GM18868 (cell line): ENCODE data around the gene PROC.

Experiments used
- ATAC-seq: cut with Tn5 transposase; IDR thresholded peaks from one replicate; pipeline ENCODE4 v1.9.1; 2021; ENCODE audit warnings: mild to moderate bottlenecking, moderate library complexity; ENCODE audit not compliant: unreplicated experiment

PROC gene

GRCh38 chr2:127418300-127419111 lies at the start of gene PROC:
TSS of gene PROC (plus strand) at chr2:127418427. CDS start at chr2:127419943, 1,516 bp downstream.
- no peak for ATAC-seq

DNA sequence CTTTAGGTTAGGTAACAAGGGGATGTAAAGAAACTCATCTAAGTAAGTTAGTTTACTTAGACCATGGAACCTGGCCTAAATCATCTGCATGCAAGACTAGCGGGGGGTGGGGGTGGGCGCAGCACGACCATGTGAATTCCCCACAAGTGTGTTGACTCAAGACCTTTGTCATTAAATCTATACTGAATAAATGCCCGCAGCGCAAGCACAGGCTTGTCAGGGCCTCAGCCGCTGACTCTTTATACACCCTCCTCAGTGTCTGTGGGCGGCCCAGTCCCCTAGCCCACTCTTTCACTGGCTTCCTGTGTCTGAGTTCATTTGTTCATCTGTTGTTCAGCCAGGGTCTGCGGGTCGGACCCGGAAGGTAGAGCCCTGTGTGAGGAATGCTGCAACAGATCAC lies 48.2 kb upstream of the PROC start:
- no peak for ATAC-seq

GRCh38 chr2:127371037-127371436 lies 47.2 kb upstream of the PROC start:
- no peak for ATAC-seq

DNA sequence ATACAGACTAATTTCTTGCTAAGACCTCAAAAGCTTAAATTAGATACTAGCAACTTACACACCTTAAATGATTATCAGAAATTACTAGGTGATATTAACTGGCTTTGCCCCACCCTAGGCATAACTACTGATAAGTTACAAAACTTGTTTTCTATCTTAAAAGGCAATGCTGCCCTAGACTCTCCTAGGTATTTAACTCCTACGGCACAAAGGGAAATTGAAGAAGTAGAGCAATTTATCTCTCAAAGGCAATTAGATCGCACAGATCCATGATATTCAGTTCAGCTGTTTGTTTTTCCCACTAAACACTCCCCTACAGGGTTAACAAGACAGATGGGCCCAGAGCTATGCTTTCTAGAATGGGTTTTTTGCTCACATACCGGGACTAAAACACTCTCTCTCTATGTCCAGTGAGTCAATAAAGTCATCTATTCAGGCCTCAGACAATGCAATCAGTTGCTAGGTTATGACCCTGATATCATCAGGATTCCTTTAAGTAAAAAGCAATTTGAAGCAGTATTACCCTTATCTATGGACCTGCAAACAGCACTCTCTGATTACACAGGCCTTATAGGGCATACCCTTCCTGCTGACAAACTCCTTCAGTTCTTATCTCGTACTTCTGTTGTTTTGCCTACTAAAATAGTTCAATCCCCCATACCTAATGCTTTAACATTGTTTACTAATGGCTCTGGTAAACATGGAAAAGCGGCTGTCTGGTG lies 44.7 kb upstream of the PROC start:
- no peak for ATAC-seq

GRCh38 chr2:127376257-127376656 lies 42.0 kb upstream of the PROC start:
- ATAC-seq: no peak

- ATAC-seq: no peak
Measured at GRCh38 chr2:127377262-127377661, 41.0 kb upstream of the PROC start.

GRCh38 chr2:127378720-127379119 lies 39.5 kb upstream of the PROC start:
- no peak for ATAC-seq

DNA sequence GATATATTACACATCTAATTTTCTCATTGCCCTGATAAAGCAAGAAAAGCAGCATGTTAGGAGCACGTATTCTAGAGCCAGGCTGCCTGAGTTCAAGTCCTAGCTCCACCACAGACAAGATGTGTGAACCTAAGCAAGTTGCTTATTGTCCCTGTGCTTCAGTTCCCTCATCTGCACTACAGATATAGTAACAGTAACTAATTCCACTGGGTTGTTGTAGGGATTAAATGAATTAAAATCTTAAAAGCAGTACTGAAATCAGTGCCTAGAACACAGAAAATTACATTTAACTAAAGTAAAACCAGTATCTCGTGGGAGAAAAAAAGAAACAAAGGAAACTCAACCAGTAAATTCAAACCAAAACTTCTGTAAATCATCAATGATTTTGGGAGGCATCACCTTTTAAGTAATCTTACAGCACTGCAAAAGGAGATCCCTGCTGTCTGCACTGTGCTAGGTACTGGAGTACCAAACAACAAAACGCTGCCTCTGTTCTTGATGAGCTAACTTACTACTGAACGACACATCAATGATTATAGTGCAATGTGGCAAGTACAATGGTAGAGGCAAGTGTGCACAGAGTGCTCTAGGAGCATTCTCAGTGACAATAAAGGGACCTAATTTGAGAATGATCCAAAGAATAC lies 38.4 kb upstream of the PROC start:
- no peak for ATAC-seq

DNA sequence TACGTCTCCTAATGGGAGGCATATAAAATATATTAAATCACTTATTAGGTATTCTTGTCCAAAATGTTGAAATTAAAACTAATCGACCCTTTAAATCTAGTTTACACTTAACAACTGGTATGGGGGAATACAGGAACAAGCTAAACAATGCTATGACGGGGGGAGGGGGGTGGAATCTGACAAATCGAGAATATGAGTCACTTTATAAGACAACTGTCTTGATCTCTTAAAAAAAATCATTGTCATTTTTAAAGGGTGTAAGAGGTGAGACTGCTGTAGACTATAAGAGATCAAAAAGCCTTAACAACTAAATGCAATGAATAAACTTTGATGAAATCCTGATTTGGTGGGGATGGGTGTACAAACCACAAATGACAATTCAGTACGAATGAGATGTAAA lies 36.5 kb upstream of the PROC start:
- ATAC-seq: no peak

GRCh38 chr2:127382831-127383230 lies 35.4 kb upstream of the PROC start:
- ATAC-seq: no peak

- no peak for ATAC-seq
Measured at GRCh38 chr2:127384529-127384928, 33.7 kb upstream of the PROC start.

GRCh38 chr2:127386246-127386645 lies 32.0 kb upstream of the PROC start:
- ATAC-seq: no peak

- ATAC-seq: peak; percentile 67
Measured at GRCh38 chr2:127386764-127387654, 31.2 kb upstream of the PROC start.

- ATAC-seq: peak; percentile 67
Measured at GRCh38 chr2:127387655-127388422, 30.4 kb upstream of the PROC start, which contains the start of gene MAP3K2. TSS of gene MAP3K2 (minus strand) at chr2:127387975. CDS start at chr2:127343129, 44,846 bp downstream.

DNA sequence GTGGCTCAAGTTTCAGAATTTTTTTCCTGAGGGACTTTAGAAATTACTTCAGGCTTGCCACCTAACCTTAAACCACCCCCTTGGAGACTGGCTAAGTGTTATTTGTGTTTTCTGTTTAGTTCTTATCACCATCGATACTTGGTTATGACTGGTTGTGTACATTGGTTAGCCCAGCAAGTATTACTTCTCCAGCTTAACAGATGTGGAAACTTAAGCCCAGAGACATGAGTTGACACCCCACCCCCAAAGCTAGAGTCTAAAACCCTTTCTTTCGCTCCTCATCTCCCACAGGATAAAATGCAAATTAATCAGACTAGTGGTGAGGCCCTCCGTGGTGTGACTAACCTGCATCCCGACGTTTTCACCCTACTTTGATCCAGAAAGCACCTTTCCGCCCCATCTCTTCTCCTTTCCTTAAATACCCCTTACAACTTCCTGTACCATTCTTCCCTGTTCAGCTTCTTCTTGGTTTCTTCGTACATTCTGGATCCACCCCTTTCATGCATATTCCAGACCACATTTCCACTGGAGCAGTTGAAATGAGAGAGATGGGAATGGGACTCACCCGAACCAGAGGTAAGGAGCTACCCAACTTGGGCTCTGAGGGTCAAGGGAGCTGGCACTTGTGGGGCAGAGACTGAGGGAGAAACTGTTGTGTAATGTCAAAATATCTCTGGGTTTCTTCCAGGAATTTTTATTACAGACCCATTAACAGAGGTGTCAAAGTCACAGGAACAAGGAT lies 29.6 kb upstream of the PROC start:
- ATAC-seq: peak; percentile 30

DNA sequence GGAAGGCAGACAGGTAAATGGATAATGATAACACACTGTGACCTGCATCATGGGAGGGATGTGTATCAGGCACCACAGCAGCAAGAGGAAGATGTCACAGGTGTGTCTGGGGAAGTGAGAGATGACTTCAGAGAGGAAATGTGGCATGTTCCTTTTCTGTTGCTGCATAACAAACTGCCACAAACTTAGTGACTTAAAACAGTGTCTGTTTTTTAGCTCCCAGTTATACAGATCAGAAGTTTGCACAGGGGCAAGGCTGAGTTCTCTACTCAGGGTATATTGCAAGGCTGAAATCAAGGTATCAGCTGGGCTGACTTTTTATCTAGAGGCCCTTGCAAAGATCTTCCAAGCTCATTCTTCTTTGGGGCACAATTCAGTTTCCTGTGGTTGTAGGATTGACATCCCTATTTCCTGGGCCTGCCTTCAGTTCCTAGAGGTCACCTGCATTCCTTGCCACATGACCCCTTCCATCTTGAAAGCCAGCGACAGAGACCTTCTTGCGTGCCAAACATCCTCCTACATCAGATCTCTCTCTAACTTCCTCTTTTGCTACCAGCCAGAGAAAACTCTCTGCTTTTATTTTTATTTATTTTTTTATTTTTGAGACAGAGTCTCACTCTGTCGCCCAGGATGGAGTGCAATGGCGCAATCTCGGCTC lies 28.3 kb upstream of the PROC start:
- no peak for ATAC-seq

DNA sequence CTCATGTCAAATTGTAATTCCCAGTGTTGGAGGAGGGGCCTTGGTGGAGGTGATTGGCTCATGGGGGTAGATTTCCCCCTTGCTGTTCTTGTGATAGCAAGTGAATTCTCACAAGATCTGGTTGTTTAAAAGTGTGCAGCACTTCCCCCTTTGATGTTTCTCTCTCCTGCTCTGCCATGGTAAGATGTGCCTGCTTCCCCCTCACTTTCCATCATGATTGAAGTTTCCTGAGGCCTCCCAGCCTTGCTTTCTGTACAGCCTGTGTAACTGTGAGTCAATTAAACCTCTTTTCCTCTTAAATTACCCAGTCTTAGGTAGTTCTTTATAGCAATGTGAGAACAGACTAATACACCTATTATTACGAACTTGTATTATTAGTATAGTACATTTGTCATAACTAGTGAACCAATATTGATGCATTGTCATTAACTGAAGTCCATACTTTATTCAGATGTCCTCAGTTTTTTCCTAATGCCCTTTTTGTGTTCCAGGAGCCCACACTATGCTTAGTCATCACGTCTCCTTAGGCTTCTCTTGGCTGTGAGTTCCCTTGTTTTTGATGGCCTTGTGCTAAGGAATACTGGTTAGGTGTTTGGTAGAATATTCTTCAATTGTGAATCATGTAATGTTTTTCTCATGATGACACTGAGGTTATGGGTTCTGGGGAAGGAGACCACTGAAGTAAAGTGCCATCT lies 25.9 kb upstream of the PROC start:
- no peak for ATAC-seq
